WTC11 (cell line): Measurements from ENCODE around the gene PLS1. TPM values are rescaled to one million over a fixed set of nuclear protein-coding genes. Genes with fewer than 3 reads are reported as not detected.

ENCODE experiments used
- ATAC-seq: fragments of 200-7000 bp; cut with Tn5 transposase; 2 replicates; pipeline ENCODE4 v1.10.0; 2021; ENCODE audit warnings: mild to moderate bottlenecking, moderate library complexity
- CTCF ChIA-PET: fragments of 300-600 bp; sonication (Branson Sonifier 250); formaldehyde crosslinking; loops from one replicate; lab custom pipeline; 2021; ENCODE audit warnings: antibody characterized with exemption; lab: Charles Lee
- POLR2A ChIA-PET: fragments of 350-600 bp; sonication (Branson Sonifier 250); formaldehyde crosslinking; loops from one replicate; lab custom pipeline; 2021; ENCODE audit warnings: antibody characterized with exemption; lab: Charles Lee
- DNase-seq: peaks from one replicate; pipeline ENCODE4 v3.0.0; 2021; ENCODE audit warnings: low spot score
- H3K27ac Mint-ChIP-seq: 2 replicates; pipeline ENCODE4 v1.8.0; 2021; ENCODE audit warnings: mixed read lengths
- H3K27me3 Mint-ChIP-seq: 2 replicates; pipeline ENCODE4 v1.8.0; 2021; ENCODE audit warnings: low read depth, mild to moderate bottlenecking, moderate library complexity, mixed read lengths
- H3K36me3 Mint-ChIP-seq: 2 replicates; pipeline ENCODE4 v1.8.0; 2021; ENCODE audit warnings: mixed read lengths
- H3K4me1 Mint-ChIP-seq: 2 replicates; pipeline ENCODE4 v1.8.0; 2022; ENCODE audit warnings: mixed read lengths
- H3K4me3 Mint-ChIP-seq: 2 replicates; pipeline ENCODE4 v1.8.0; 2021; ENCODE audit warnings: mild to moderate bottlenecking, moderate library complexity, mixed read lengths
- H3K9me3 Mint-ChIP-seq: 2 replicates; pipeline ENCODE4 v1.8.0; 2021; ENCODE audit warnings: mixed read lengths
- ATF6 ChIP-seq: sonication (generic); formaldehyde crosslinking; IDR thresholded peaks from 2 replicates; pipeline ENCODE4 v1.8.1; 2023; ENCODE audit warnings: mild to moderate bottlenecking, missing genetic modification reagents
- CREB1 ChIP-seq: sonication (generic); formaldehyde crosslinking; IDR thresholded peaks from 2 replicates; pipeline ENCODE4 v1.8.0; 2023; ENCODE audit warnings: mild to moderate bottlenecking, missing genetic modification reagents
- CREM ChIP-seq: sonication (generic); formaldehyde crosslinking; IDR thresholded peaks from 2 replicates; pipeline ENCODE4 v1.8.1; 2022; ENCODE audit warnings: mild to moderate bottlenecking, missing genetic modification reagents, moderate library complexity
- E2F4 ChIP-seq: sonication (generic); formaldehyde crosslinking; IDR thresholded peaks from 2 replicates; pipeline ENCODE4 v1.8.1; 2022; ENCODE audit warnings: low read depth, mild to moderate bottlenecking, moderate library complexity, missing genetic modification reagents, borderline replicate concordance
- ELF4 ChIP-seq: sonication (generic); formaldehyde crosslinking; IDR thresholded peaks from 2 replicates; pipeline ENCODE4 v1.8.1; 2022; ENCODE audit warnings: low read depth, mild to moderate bottlenecking, moderate library complexity, missing genetic modification reagents
- FOXP4 ChIP-seq: sonication (generic); formaldehyde crosslinking; IDR thresholded peaks from 2 replicates; pipeline ENCODE4 v1.8.0; 2022; ENCODE audit warnings: mild to moderate bottlenecking, missing genetic modification reagents
- GTF2I ChIP-seq: fragments of 250-450 bp; sonication (Bioruptor Pico); conservative IDR thresholded peaks from 2 replicates; pipeline ENCODE4 v1.4.0; 2021; ENCODE audit warnings: mild to moderate bottlenecking
- IRF2 ChIP-seq: sonication (generic); formaldehyde crosslinking; IDR thresholded peaks from 2 replicates; pipeline ENCODE4 v1.8.0; 2022; ENCODE audit warnings: low read depth, missing genetic modification reagents, borderline replicate concordance
- KAT7 ChIP-seq: sonication (generic); formaldehyde crosslinking; IDR thresholded peaks from 2 replicates; pipeline ENCODE4 v1.8.1; 2023; ENCODE audit warnings: missing genetic modification reagents, mild to moderate bottlenecking, borderline replicate concordance
- MAX ChIP-seq: sonication (generic); formaldehyde crosslinking; IDR thresholded peaks from 2 replicates; pipeline ENCODE4 v1.8.0; 2022; ENCODE audit warnings: mild to moderate bottlenecking, missing genetic modification reagents
- NFATC4 ChIP-seq: fragments of 250-450 bp; sonication (Bioruptor Pico); IDR thresholded peaks from 2 replicates; pipeline ENCODE4 v1.9.0; 2021; ENCODE audit warnings: mild to moderate bottlenecking
- OVOL2 ChIP-seq: fragments of 250-450 bp; sonication (Bioruptor Pico); IDR thresholded peaks from 2 replicates; pipeline ENCODE4 v1.9.0; 2021; ENCODE audit warnings: mild to moderate bottlenecking, borderline replicate concordance
- PRDM15 ChIP-seq: sonication (generic); formaldehyde crosslinking; IDR thresholded peaks from 2 replicates; pipeline ENCODE4 v1.8.0; 2022; ENCODE audit warnings: missing genetic modification reagents
- PRRX2 ChIP-seq: fragments of 250-450 bp; sonication (Bioruptor Pico); IDR thresholded peaks from 2 replicates; pipeline ENCODE4 v1.8.0; 2021; ENCODE audit warnings: mild to moderate bottlenecking
- SMAD4 ChIP-seq: sonication (generic); formaldehyde crosslinking; IDR thresholded peaks from 2 replicates; pipeline ENCODE4 v1.8.0; 2022; ENCODE audit warnings: mild to moderate bottlenecking, missing genetic modification reagents
- SOX15 ChIP-seq: fragments of 250-450 bp; sonication (Bioruptor Pico); IDR thresholded peaks from 2 replicates; pipeline ENCODE4 v1.9.0; 2021; ENCODE audit warnings: mild to moderate bottlenecking
- TEAD4 ChIP-seq: sonication (generic); formaldehyde crosslinking; IDR thresholded peaks from 2 replicates; pipeline ENCODE4 v1.8.0; 2022; ENCODE audit warnings: mild to moderate bottlenecking, missing genetic modification reagents
- ZNF281 ChIP-seq: sonication (generic); formaldehyde crosslinking; IDR thresholded peaks from 2 replicates; pipeline ENCODE4 v1.8.0; 2023; ENCODE audit warnings: mild to moderate bottlenecking, missing genetic modification reagents
- ZNF317 ChIP-seq: sonication (generic); formaldehyde crosslinking; IDR thresholded peaks from 2 replicates; pipeline ENCODE4 v1.8.1; 2023; ENCODE audit warnings: low read depth, mild to moderate bottlenecking, moderate library complexity, missing genetic modification reagents, borderline replicate concordance
- ZNF532 ChIP-seq: fragments of 250-450 bp; sonication (Bioruptor Pico); IDR thresholded peaks from 2 replicates; pipeline ENCODE4 v1.9.0; 2021; ENCODE audit warnings: mild to moderate bottlenecking, borderline replicate concordance
- total RNA-seq: library from RNA; stranded (reverse); gene quantifications from 3 replicates; pipeline ENCODE4 v1.2.3, GENCODE V29; 2021

PLS1 gene
- total RNA-seq, 1 experiment from 2014 or later: 26.4 TPM

- TF ChIP-seq MAX (CRISPR knock-in tag) (no peak), PRDM15 (CRISPR knock-in tag) (no peak), ATF6 (CRISPR knock-in tag) (no peak), FOXP4 (CRISPR knock-in tag) (no peak), PRRX2 (CRISPR knock-in tag) (no peak)
Observed at GRCh38 chr3:142595581-142595950, 627 bp upstream of the PLS1 start (continued).

- peaks cover 10% of the 10 kb centered on the region for H3K9me3 Mint-ChIP-seq
- POLR2A ChIA-PET: no interaction called here
- peaks cover 15% of the 10 kb centered on the region for H3K36me3 Mint-ChIP-seq
- CTCF ChIA-PET: interaction anchor here (2.5 kb wide), 1 partner anchor 10 kb away, joined by 6 read pairs; no protein-coding TSS in a partner anchor
- peak overlapping the region; percentile 97 for H3K4me3 Mint-ChIP-seq
- no peak for TF ChIP-seq ZNF281 (CRISPR knock-in tag)
- no peak for TF ChIP-seq E2F4 (CRISPR knock-in tag)
- no peak for TF ChIP-seq CREM (CRISPR knock-in tag)
- TF ChIP-seq ZNF317: no peak
- TF ChIP-seq IRF2 (CRISPR knock-in tag): no peak
- no peak for TF ChIP-seq KAT7
- TF ChIP-seq OVOL2: no peak
- no peak for TF ChIP-seq TEAD4 (CRISPR knock-in tag)
- TF ChIP-seq GTF2I (CRISPR knock-in tag): no peak
- no peak for TF ChIP-seq SMAD4 (CRISPR knock-in tag)
- no peak for TF ChIP-seq NFATC4
- no peak for TF ChIP-seq ELF4 (CRISPR knock-in tag)
- no peak for TF ChIP-seq ZNF532 (CRISPR knock-in tag)
- no peak for TF ChIP-seq SOX15 (CRISPR knock-in tag)
- TF ChIP-seq CREB1 (CRISPR knock-in tag): no peak
- no peak overlapping the region for H3K27ac Mint-ChIP-seq
- no peak for DNase-seq
- H3K27me3 Mint-ChIP-seq: peaks cover 4% of the 10 kb centered on the region
- peak; percentile 3; the same call in 1 of the 2 replicates for ATAC-seq
- H3K4me1 Mint-ChIP-seq: peaks cover 19% of the 10 kb centered on the region
Observed at GRCh38 chr3:142596726-142597088, 514 bp downstream of the PLS1 start.
